VCaP (cell line): ENCODE results near the gene SORCS1.

ENCODE experiments used
- H3K27ac ChIP-seq: fragments of 450-650 bp; 2 replicates; pipeline ENCODE4 v1.5.1; 2017
- TF ChIP-seq, protein P1 (sequence below): fragments of 450-650 bp; conservative IDR thresholded peaks from 2 replicates; pipeline ENCODE4 v1.5.1; 2017; ENCODE audit warnings: mild to moderate bottlenecking, moderate library complexity

The SORCS1 gene

DNA sequence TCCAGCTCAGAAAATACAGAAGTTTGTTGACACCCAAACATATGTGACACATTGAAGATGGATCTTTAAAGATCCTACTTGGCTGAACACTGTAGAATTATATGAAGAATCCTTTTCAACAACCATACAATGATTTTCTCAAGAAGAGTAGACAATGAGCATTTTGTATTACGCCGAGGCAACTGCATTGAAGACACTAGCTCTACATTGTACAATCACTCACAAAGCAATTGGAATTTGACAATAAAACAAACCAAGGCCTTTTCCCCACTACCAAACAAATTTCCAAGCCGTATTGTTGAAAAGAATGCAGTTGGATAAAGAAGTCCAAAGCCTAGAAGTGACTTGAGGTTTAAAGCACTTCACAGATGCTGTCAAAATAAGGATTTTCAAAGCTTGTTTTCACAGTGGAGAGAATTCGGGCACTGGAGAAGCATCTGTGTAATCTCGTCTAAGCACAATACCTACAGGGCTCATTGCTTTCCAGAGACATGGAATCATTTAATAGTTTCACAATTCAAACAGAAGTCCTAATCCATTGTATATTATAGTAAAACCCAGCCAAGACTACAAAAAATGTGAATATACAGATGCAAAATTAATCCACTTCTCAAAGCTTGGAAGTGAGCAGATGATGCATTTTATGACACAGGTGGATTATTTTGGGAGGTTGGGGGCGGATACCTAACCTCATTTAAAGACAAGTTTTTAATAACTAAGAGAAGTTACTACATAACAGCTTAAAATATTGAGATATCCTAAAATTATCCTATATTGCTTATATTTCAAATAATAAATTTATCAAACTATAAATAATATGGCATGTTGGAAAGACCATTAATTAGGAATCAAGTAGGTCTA lies 78.6 kb downstream of the SORCS1 start:
- H3K27ac ChIP-seq = no peak overlapping the region
- TF ChIP-seq, protein P1, sequence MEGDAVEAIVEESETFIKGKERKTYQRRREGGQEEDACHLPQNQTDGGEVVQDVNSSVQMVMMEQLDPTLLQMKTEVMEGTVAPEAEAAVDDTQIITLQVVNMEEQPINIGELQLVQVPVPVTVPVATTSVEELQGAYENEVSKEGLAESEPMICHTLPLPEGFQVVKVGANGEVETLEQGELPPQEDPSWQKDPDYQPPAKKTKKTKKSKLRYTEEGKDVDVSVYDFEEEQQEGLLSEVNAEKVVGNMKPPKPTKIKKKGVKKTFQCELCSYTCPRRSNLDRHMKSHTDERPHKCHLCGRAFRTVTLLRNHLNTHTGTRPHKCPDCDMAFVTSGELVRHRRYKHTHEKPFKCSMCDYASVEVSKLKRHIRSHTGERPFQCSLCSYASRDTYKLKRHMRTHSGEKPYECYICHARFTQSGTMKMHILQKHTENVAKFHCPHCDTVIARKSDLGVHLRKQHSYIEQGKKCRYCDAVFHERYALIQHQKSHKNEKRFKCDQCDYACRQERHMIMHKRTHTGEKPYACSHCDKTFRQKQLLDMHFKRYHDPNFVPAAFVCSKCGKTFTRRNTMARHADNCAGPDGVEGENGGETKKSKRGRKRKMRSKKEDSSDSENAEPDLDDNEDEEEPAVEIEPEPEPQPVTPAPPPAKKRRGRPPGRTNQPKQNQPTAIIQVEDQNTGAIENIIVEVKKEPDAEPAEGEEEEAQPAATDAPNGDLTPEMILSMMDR = no peak

DNA sequence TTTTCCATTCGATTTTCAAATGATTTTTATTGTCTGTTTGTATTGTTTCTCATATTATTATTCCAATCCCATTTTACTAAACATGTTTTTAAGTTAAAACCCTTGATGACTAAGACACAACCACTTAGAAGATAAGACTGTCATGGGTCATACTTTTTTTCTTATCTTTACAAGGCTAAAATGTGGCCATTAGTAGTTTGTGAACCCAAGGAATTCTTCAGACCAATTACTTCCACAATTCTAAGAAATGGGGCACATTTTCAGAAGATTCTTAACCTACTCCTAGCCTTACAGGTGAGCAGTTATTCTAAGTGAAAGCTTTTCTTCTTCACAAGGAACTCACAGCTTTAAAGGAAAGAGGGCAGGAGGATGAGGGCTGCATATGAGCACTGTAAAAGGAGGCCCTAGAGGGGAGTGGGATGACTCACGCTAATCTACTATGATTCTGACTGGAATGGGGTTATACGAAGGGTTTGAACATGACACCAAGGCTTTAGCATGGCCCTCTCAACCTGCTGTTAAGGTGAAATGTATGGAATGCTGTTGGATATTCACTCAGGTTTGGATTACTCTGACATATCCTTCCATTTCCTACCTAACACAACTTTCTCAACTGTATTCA lies 81.0 kb downstream of the SORCS1 start:
- no peak overlapping the region for H3K27ac ChIP-seq
- TF ChIP-seq, protein P1 = no peak

DNA sequence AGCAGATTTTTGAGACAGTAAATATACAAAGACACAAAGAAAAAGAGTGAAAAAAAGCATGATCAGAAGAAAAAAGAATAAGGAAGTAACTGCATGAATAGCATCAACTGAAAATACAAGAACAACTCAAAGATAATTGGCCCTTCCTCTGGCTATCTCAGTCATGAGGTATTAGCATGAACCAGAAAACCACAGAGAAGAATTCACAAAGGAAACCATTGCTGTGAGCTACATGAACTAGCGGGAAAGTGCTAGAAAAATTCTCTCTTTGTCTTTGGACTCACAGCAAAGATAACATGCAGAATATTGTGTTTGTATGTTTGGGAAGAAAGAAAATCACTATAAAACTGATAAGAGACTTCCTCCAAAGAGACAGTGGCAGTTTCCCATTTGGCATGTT lies 82.9 kb downstream of the SORCS1 start:
- H3K27ac ChIP-seq = no peak overlapping the region
- TF ChIP-seq, protein P1 = no peak

DNA sequence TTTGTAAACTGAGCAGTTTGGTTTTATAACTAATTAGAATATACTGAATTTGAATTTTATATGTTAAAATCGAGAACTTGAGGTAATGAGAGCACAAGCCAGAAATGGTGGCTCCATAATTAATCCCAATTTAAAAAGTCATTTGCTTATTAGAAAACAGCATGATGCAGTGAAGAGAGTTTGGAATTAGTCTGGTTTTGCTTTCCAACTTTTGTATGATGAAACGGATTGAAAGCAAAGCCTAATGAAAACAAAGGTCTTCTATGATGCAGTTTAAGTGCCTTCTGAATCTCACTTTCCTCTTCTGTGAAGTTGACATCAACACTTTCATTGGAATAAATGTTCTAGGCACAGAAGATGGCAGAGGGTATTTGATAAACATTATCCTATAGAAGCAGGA lies 89.4 kb downstream of the SORCS1 start:
- no peak overlapping the region for H3K27ac ChIP-seq
- TF ChIP-seq, protein P1 = no peak

DNA sequence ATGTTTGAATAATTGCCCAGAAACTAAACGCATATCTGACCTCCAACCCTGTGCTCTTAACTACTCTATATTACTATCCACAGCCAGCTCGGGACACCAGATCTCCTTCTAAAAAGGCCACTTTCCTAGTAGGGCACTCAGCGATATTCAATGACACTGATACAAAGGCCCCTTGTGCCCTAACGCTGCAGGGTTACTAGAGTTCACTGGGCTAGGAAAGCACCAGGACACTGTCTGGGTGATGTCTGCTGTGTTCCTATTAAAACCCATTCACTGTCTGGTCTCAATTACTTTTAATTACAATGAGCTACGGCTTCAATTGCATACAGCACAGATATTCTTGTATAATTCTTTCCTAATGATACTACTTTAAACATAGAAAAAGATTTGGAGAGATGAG lies 91.7 kb downstream of the SORCS1 start:
- TF ChIP-seq, protein P1 = no peak

DNA sequence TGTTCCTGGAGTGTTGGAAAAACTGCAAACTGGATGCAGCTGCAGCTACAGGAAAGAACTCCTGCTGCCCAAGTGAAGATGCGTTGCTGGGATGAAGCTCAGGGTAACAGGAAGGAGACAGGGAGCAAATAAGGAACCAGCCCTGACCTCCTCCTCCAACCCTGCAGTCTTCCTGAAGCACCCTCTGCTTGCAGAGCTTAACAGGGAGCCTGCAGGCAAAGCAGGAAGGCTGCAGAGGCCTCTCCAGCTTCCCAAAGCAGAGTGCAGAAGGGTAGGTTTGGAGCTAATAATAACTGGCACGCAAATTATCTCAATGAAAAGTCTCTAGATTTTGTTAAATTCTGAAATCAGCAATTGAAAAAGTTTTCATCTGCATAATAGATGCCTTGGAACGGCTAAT lies 92.5 kb downstream of the SORCS1 start:
- TF ChIP-seq, protein P1 = no peak
- no peak overlapping the region for H3K27ac ChIP-seq

More for the DNA sequence above, 91.7 kb downstream of the SORCS1 start:
- no peak overlapping the region for H3K27ac ChIP-seq

DNA sequence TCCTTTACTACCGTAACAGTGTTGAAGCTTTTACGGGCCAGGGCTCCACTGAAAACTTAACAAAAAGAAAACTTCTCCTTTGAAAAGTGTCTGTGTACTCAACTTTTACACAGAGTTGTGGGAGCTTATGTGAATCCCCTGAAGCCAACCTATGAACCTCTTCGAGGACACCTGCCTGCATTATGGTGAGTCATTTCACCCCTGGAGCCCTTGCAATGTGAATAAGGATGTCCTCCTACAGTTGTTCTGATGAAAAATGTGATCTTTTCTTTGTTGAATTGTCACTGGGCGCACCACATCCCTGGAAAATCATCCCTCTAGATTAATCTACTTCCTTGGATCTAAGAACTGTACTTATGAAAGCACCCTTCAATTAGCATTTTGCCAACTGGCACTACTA lies 93.2 kb downstream of the SORCS1 start:
- no peak overlapping the region for H3K27ac ChIP-seq
- TF ChIP-seq, protein P1 = no peak
